Hematopoietic multipotent progenitor cell treated with erythropoietin and hydrocortisone succinate and interleukin-3 and kit ligand, for 6 days (in vitro differentiated cells): ENCODE measurements around the gene MICAL3.

Experiments
- DNase-seq: peaks from one replicate; pipeline ENCODE4 v3.0.0-alpha.2; 2015

The MICAL3 gene

GRCh38 chr22:17787716-17788330, 236.5 kb downstream of the MICAL3 start:
- no peak for DNase-seq

- no peak for DNase-seq
Observed at GRCh38 chr22:17787241-17787640, 237.1 kb downstream of the MICAL3 start.

GRCh38 chr22:17786435-17787161, 237.8 kb downstream of the MICAL3 start:
- peak; percentile 92 for DNase-seq

GRCh38 chr22:17785185-17786184, 238.9 kb downstream of the MICAL3 start:
- DNase-seq: peak; percentile 80

GRCh38 chr22:17784776-17785175, 239.6 kb downstream of the MICAL3 start:
- DNase-seq: no peak

- no peak for DNase-seq
Observed at GRCh38 chr22:17783773-17784480, 240.4 kb downstream of the MICAL3 start.

- no peak for DNase-seq
Observed at GRCh38 chr22:17783312-17783711, 241.0 kb downstream of the MICAL3 start.

GRCh38 chr22:17782621-17783020, 241.7 kb downstream of the MICAL3 start:
- DNase-seq: no peak

GRCh38 chr22:17782158-17782557, 242.2 kb downstream of the MICAL3 start:
- DNase-seq: no peak

GRCh38 chr22:17781319-17782031, 242.9 kb downstream of the MICAL3 start:
- DNase-seq: peak; percentile 79

GRCh38 chr22:17780741-17781318, 243.5 kb downstream of the MICAL3 start:
- no peak for DNase-seq

- no peak for DNase-seq
Observed at GRCh38 chr22:17780116-17780740, 244.1 kb downstream of the MICAL3 start.

GRCh38 chr22:17779286-17780115, 244.9 kb downstream of the MICAL3 start:
- DNase-seq: no peak

- DNase-seq: no peak
Observed at GRCh38 chr22:17778412-17778976, 245.9 kb downstream of the MICAL3 start.

GRCh38 chr22:17777717-17778044, 246.7 kb downstream of the MICAL3 start:
- DNase-seq: no peak

- peak; percentile 85 for DNase-seq
Observed at GRCh38 chr22:17777005-17777716, 247.2 kb downstream of the MICAL3 start.

- DNase-seq: no peak
Observed at GRCh38 chr22:17775781-17776465, 248.4 kb downstream of the MICAL3 start.

- no peak for DNase-seq
Observed at GRCh38 chr22:17774926-17775685, 249.3 kb downstream of the MICAL3 start.
